Measurements from ENCODE around the gene RNF207.

- no peak for TF ChIP-seq CTCF (IDR thresholded peaks at IDR 0.05)
- no peak for TF ChIP-seq POLR2A (IDR thresholded peaks at IDR 0.05)
- TF ChIP-seq POLR2AphosphoS5 (IDR thresholded peaks at IDR 0.05), result no peak
Observed at GRCh38 chr1:6200188-6200809, 5.6 kb upstream of the RNF207 start.
